ENCODE data around the gene ALDH18A1.

DNA sequence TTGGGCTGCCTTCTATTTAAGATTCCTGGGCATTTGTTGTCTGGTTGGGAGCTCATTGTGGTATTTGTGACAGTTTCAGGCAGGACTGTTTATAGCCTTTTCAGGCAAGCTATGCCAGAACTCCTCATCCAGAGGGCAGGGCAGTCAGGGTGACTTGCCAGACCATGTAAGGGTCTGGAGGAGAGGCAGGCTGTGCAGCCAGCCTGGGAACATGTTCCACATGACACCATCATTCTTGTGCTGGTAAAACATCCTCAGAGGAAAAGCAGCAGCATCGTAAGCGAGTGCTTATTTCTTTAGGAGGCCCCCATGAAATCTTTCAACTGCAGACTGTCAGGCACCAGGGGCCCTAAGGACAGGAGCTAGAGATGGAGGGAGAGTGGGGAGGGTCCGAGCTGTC is 51.3 kb downstream of the ALDH18A1 start:
- no peak for TF ChIP-seq KDM5A (IDR thresholded peaks at IDR 0.05; ENCODE audit: low read length)
- TF ChIP-seq, protein P1, sequence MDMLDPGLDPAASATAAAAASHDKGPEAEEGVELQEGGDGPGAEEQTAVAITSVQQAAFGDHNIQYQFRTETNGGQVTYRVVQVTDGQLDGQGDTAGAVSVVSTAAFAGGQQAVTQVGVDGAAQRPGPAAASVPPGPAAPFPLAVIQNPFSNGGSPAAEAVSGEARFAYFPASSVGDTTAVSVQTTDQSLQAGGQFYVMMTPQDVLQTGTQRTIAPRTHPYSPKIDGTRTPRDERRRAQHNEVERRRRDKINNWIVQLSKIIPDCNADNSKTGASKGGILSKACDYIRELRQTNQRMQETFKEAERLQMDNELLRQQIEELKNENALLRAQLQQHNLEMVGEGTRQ (IDR thresholded peaks at IDR 0.05; ENCODE audit: low read length) = no peak
- TF ChIP-seq, protein P2, sequence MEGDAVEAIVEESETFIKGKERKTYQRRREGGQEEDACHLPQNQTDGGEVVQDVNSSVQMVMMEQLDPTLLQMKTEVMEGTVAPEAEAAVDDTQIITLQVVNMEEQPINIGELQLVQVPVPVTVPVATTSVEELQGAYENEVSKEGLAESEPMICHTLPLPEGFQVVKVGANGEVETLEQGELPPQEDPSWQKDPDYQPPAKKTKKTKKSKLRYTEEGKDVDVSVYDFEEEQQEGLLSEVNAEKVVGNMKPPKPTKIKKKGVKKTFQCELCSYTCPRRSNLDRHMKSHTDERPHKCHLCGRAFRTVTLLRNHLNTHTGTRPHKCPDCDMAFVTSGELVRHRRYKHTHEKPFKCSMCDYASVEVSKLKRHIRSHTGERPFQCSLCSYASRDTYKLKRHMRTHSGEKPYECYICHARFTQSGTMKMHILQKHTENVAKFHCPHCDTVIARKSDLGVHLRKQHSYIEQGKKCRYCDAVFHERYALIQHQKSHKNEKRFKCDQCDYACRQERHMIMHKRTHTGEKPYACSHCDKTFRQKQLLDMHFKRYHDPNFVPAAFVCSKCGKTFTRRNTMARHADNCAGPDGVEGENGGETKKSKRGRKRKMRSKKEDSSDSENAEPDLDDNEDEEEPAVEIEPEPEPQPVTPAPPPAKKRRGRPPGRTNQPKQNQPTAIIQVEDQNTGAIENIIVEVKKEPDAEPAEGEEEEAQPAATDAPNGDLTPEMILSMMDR (IDR thresholded peaks at IDR 0.05; ENCODE audit: control extremely low read depth in 1 of 3, insufficient read depth in 1 of 3, low read depth in 1 of 3, low read length in 3 of 3) = no peak
- TF ChIP-seq CEBPB (IDR thresholded peaks at IDR 0.05; ENCODE audit: low read depth, low read length) = no peak
- no peak for TF ChIP-seq POLR2AphosphoS5 (IDR thresholded peaks at IDR 0.05; ENCODE audit: low read depth, low read length)
- no peak for TF ChIP-seq EP300 (IDR thresholded peaks at IDR 0.05; ENCODE audit: borderline replicate concordance in 1 of 2, low read depth in 2 of 2, low read length in 2 of 2)
- TF ChIP-seq, protein P3, sequence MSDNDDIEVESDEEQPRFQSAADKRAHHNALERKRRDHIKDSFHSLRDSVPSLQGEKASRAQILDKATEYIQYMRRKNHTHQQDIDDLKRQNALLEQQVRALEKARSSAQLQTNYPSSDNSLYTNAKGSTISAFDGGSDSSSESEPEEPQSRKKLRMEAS (IDR thresholded peaks at IDR 0.05) = no peak
- no peak for TF ChIP-seq BRCA1 (IDR thresholded peaks at IDR 0.05; ENCODE audit: low read depth, low read length)
- no peak for TF ChIP-seq CHD2 (IDR thresholded peaks at IDR 0.05; ENCODE audit: low read length)

All from H1 (cell line).